GM23338 (cell line): ENCODE measurements around the gene SLC9A8.

Source experiments
- CREB1 ChIP-seq: fragments of 250-450 bp; sonication (Bioruptor Pico); IDR thresholded peaks from 2 replicates; pipeline ENCODE4 v1.5.0; 2020; ENCODE audit warnings: low read depth, mild to moderate bottlenecking, moderate library complexity
- ETS1 ChIP-seq: IDR thresholded peaks from 2 replicates; pipeline ENCODE4 v1.6.1; 2016; ENCODE audit warnings: antibody characterized with exemption
- EZH2 ChIP-seq: fragments of 200-600 bp; sonication (generic); IDR thresholded peaks from one replicate; pipeline ENCODE4 v1.8.0; 2017; ENCODE audit warnings: antibody characterized with exemption, mild to moderate bottlenecking, low read depth; ENCODE audit not compliant: unreplicated experiment
- EZH2phosphoT487 ChIP-seq: fragments of 200-600 bp; sonication (generic); IDR thresholded peaks from one replicate; pipeline ENCODE4 v1.8.1; 2018; ENCODE audit warnings: antibody characterized with exemption; ENCODE audit not compliant: unreplicated experiment
- JUNB ChIP-seq: IDR thresholded peaks from one replicate; pipeline ENCODE4 v1.6.1; 2016; ENCODE audit warnings: antibody characterized with exemption; ENCODE audit not compliant: unreplicated experiment
- NANOG ChIP-seq: IDR thresholded peaks from 2 replicates; pipeline ENCODE4 v1.6.1; 2016; ENCODE audit warnings: antibody characterized with exemption, borderline replicate concordance
- POLR2AphosphoS5 ChIP-seq: IDR thresholded peaks from 2 replicates; pipeline ENCODE4 v1.6.1; 2016; ENCODE audit warnings: antibody characterized with exemption, low read depth
- STAT1 ChIP-seq: IDR thresholded peaks from one replicate; pipeline ENCODE4 v1.6.1; 2016; ENCODE audit warnings: antibody characterized with exemption; ENCODE audit not compliant: unreplicated experiment
- ZNF114 ChIP-seq: fragments of 250-450 bp; sonication (Bioruptor Pico); IDR thresholded peaks from 2 replicates; pipeline ENCODE4 v1.5.0; 2020; ENCODE audit warnings: mild to moderate bottlenecking, moderate library complexity
- ZNF331 ChIP-seq: fragments of 250-450 bp; sonication (Bioruptor Pico); IDR thresholded peaks from 2 replicates; pipeline ENCODE4 v1.5.0; 2020; ENCODE audit warnings: low read depth, mild to moderate bottlenecking, moderate library complexity
- ZNF462 ChIP-seq: fragments of 250-450 bp; sonication (Bioruptor Pico); IDR thresholded peaks from 2 replicates; pipeline ENCODE4 v1.5.0; 2020; ENCODE audit warnings: mild to moderate bottlenecking, moderate library complexity
- TF ChIP-seq, protein P1 (sequence below), 2 experiments: fragments of 200-600 bp in 1 of 2; sonication (generic) in 1 of 2; conservative IDR thresholded peaks; 2 replicates each; pipeline versions ENCODE4 v1.5.1 to v1.6.1; 2016 to 2017; ENCODE audit warnings: antibody characterized with exemption in 2 of 2, low read depth in 2 of 2, mild to moderate bottlenecking in 2 of 2, moderate library complexity in 1 of 2
- TF ChIP-seq, protein P2 (sequence below): IDR thresholded peaks from one replicate; pipeline ENCODE4 v1.6.1; 2018; ENCODE audit warnings: antibody characterized with exemption; ENCODE audit not compliant: unreplicated experiment

DNA sequence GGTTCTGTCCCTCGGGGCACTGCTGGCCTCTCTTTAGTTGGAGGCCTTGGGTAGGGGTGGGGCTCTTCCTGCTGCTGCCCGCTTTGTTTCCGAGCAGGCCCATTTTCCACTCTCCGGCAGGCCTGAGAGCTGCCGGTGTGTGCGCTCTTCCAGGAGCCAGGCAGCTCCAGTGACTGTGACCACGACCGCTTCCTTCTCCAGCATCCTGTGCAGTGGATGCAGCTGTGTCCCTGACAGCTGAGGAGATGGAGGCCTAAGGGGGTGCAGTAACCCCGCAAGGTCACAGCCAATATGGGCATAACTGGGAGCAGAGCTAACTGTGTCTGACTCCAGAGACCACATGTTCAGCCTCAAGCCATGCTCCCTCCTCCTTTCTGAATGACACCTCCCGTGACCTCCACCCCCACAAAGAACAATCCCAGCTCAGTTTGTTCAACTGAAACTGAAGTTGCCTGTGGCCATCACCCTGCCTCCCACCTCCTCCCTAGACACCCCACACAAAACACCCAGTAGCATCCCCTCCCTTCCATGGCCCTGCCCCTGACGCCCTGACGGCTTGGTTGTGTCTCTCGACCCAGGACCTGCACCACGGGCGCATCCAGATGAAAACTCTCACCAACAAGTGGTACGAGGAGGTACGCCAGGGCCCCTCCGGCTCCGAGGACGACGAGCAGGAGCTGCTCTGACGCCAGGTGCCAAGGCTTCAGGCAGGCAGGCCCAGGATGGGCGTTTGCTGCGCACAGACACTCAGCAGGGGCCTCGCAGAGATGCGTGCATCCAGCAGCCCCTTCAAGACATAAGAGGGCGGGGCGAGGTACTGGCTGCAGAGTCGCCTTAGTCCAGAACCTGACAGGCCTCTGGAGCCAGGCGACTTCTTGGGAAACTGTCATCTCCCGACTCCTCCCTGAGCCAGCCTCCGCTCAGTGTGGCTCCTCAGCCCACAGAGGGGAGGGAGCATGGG, 74.9 kb downstream of the SLC9A8 start:
- TF ChIP-seq, protein P1, sequence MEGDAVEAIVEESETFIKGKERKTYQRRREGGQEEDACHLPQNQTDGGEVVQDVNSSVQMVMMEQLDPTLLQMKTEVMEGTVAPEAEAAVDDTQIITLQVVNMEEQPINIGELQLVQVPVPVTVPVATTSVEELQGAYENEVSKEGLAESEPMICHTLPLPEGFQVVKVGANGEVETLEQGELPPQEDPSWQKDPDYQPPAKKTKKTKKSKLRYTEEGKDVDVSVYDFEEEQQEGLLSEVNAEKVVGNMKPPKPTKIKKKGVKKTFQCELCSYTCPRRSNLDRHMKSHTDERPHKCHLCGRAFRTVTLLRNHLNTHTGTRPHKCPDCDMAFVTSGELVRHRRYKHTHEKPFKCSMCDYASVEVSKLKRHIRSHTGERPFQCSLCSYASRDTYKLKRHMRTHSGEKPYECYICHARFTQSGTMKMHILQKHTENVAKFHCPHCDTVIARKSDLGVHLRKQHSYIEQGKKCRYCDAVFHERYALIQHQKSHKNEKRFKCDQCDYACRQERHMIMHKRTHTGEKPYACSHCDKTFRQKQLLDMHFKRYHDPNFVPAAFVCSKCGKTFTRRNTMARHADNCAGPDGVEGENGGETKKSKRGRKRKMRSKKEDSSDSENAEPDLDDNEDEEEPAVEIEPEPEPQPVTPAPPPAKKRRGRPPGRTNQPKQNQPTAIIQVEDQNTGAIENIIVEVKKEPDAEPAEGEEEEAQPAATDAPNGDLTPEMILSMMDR (conservative IDR thresholded peaks at IDR 0.05; ENCODE audit: low read depth in 2 of 2): no peak
- TF ChIP-seq EZH2: no peak
- no peak for TF ChIP-seq ZNF114 (CRISPR knock-in tag)
- no peak for TF ChIP-seq JUNB
- TF ChIP-seq EZH2phosphoT487: no peak
- no peak for TF ChIP-seq POLR2AphosphoS5
- no peak for TF ChIP-seq ETS1
- TF ChIP-seq, protein P2, sequence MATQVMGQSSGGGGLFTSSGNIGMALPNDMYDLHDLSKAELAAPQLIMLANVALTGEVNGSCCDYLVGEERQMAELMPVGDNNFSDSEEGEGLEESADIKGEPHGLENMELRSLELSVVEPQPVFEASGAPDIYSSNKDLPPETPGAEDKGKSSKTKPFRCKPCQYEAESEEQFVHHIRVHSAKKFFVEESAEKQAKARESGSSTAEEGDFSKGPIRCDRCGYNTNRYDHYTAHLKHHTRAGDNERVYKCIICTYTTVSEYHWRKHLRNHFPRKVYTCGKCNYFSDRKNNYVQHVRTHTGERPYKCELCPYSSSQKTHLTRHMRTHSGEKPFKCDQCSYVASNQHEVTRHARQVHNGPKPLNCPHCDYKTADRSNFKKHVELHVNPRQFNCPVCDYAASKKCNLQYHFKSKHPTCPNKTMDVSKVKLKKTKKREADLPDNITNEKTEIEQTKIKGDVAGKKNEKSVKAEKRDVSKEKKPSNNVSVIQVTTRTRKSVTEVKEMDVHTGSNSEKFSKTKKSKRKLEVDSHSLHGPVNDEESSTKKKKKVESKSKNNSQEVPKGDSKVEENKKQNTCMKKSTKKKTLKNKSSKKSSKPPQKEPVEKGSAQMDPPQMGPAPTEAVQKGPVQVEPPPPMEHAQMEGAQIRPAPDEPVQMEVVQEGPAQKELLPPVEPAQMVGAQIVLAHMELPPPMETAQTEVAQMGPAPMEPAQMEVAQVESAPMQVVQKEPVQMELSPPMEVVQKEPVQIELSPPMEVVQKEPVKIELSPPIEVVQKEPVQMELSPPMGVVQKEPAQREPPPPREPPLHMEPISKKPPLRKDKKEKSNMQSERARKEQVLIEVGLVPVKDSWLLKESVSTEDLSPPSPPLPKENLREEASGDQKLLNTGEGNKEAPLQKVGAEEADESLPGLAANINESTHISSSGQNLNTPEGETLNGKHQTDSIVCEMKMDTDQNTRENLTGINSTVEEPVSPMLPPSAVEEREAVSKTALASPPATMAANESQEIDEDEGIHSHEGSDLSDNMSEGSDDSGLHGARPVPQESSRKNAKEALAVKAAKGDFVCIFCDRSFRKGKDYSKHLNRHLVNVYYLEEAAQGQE: no peak
- TF ChIP-seq CREB1 (CRISPR knock-in tag): no peak
- TF ChIP-seq NANOG: no peak
- TF ChIP-seq ZNF331 (CRISPR knock-in tag): no peak
- TF ChIP-seq STAT1: no peak
- TF ChIP-seq ZNF462 (CRISPR knock-in tag): no peak
